Activated B cell treated with CpG ODN at 0.5 μM for 24 hours (primary cell): ENCODE data around the gene MTG1. TPM values are rescaled to one million over a fixed set of nuclear protein-coding genes. Genes with fewer than 3 reads are reported as not detected.

ENCODE experiments used
- ATAC-seq: fragments of 200-7000 bp; cut with Tn5 transposase; one replicate; pipeline ENCODE4 v1.10.0; 2021; ENCODE audit warnings: low read depth, mild to moderate bottlenecking, moderate library complexity
- CTCF ChIA-PET: fragments of 350-600 bp; sonication (Branson Sonifier 250); formaldehyde crosslinking; loops from one replicate; lab custom pipeline; 2021; ENCODE audit warnings: antibody characterized with exemption; lab: Charles Lee
- POLR2A ChIA-PET: fragments of 350-600 bp; sonication (Branson Sonifier 250); formaldehyde crosslinking; loops from one replicate; lab custom pipeline; 2021; ENCODE audit warnings: antibody characterized with exemption; lab: Charles Lee
- DNase-seq: peaks from one replicate; pipeline ENCODE4 v3.0.0; 2022
- H3K27ac Mint-ChIP-seq: one replicate; pipeline ENCODE4 v1.8.0; 2020; ENCODE audit warnings: mixed read lengths
- H3K27me3 Mint-ChIP-seq: one replicate; pipeline ENCODE4 v1.8.0; 2021; ENCODE audit warnings: mixed read lengths
- H3K36me3 Mint-ChIP-seq: one replicate; pipeline ENCODE4 v1.8.0; 2021; ENCODE audit warnings: low read depth, mixed read lengths
- H3K4me1 Mint-ChIP-seq: one replicate; pipeline ENCODE4 v1.8.0; 2021; ENCODE audit warnings: mixed read lengths
- H3K4me3 Mint-ChIP-seq: one replicate; pipeline ENCODE4 v1.8.0; 2020; ENCODE audit warnings: mild to moderate bottlenecking, mixed read lengths
- H3K9me3 Mint-ChIP-seq: one replicate; pipeline ENCODE4 v1.8.0; 2020; ENCODE audit warnings: mixed read lengths
- CTCF ChIP-seq: fragments of 200-600 bp; IDR thresholded peaks from one replicate; pipeline ENCODE4 v1.8.0; 2022; ENCODE audit warnings: antibody characterized with exemption, mild to moderate bottlenecking
- intact Hi-C: fragments of 100-400 bp; cut with micrococcal nuclease; formaldehyde crosslinking; loops from one replicate; pipeline ENCODE4 v1.15.1; 2024
- total RNA-seq: library from RNA; stranded (reverse); gene quantifications from 2 replicates; pipeline ENCODE4 v1.2.3, GENCODE V29; 2022

MTG1 gene
- total RNA-seq, 1 donor from 2014 or later: 83.1 TPM

GRCh38 chr10:133353202-133353959 is 40.6 kb upstream of the MTG1 start:
- no peak overlapping the region for H3K27ac Mint-ChIP-seq
- POLR2A ChIA-PET: interaction anchor here (0.5 to 1.2 kb wide), 3 partner anchors 19 to 38 kb away, joined by 3 to 4 read pairs (median 4); no protein-coding TSS in a partner anchor
- H3K4me1 Mint-ChIP-seq: peaks cover 7% of the 10 kb centered on the region
- CTCF ChIA-PET: no interaction called here
- no peaks in the 10 kb centered on the region for H3K9me3 Mint-ChIP-seq
- no peak for DNase-seq
- ATAC-seq: no peak
- no peak overlapping the region for H3K4me3 Mint-ChIP-seq
- peaks cover 4% of the 10 kb centered on the region for H3K27me3 Mint-ChIP-seq
- H3K36me3 Mint-ChIP-seq: no peaks in the 10 kb centered on the region
- intact Hi-C loops: no loop called here
- TF ChIP-seq CTCF: no peak

GRCh38 chr10:133353988-133354605 is 39.9 kb upstream of the MTG1 start:
- Mint-ChIP-seq H3K27ac (no peak overlapping the region), H3K9me3 (no peaks in the 10 kb centered on the region), H3K27me3 (peaks cover 3% of the 10 kb centered on the region), H3K4me3 (no peak overlapping the region), H3K36me3 (no peaks in the 10 kb centered on the region), H3K4me1 (peaks cover 7% of the 10 kb centered on the region)
- TF ChIP-seq CTCF: no peak
- POLR2A ChIA-PET: interaction anchor here (0.5 to 1.2 kb wide), 2 partner anchors 18 to 26 kb away, joined by 4 read pairs; no protein-coding TSS in a partner anchor
- DNase-seq (no peak), ATAC-seq (no peak)
- CTCF ChIA-PET: no interaction called here
- intact Hi-C loops: no loop called here

DNA sequence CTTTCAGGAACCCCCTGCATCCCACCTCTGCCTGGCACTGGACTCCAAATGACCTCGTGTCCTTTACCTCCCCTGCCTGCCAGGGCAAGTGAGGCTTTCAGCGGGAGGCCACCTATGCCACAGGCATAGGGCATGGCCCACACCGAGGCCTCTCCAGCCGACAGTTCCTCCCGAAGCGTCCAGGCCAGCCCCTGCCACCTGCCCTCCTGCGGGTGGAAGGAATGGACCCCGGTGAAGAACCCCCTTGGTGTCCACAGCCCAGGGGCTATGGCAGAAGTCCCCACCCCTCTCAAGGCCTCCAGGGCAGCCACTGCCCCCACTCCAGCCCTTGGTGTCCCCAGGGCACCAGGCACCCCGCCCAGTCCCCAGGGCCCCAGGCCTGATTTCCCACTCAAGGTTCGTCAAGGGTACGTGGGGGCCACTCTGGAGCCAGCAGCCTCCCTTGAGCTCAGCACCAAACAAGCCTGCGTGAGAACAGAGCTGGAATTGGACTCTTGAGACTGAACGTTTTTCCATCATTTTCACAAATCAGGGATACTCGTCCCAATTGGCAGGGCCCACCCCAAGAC is 39.2 kb upstream of the MTG1 start:
- ChIA-PET POLR2A (no interaction called here), CTCF (no interaction called here)
- H3K36me3 Mint-ChIP-seq: no peaks in the 10 kb centered on the region
- peaks cover 7% of the 10 kb centered on the region for H3K4me1 Mint-ChIP-seq
- H3K27ac Mint-ChIP-seq: no peak overlapping the region
- no peak for ATAC-seq
- no peak for DNase-seq
- no peak for TF ChIP-seq CTCF
- intact Hi-C loops: no loop called here
- no peaks in the 10 kb centered on the region for H3K9me3 Mint-ChIP-seq
- no peak overlapping the region for H3K4me3 Mint-ChIP-seq
- H3K27me3 Mint-ChIP-seq: no peaks in the 10 kb centered on the region

GRCh38 chr10:133355266-133355665 is 38.7 kb upstream of the MTG1 start:
- no peak overlapping the region for H3K27ac Mint-ChIP-seq
- ChIA-PET POLR2A (no interaction called here), CTCF (no interaction called here)
- no peaks in the 10 kb centered on the region for H3K9me3 Mint-ChIP-seq
- peaks cover 11% of the 10 kb centered on the region for H3K4me1 Mint-ChIP-seq
- H3K36me3 Mint-ChIP-seq: no peaks in the 10 kb centered on the region
- no peaks in the 10 kb centered on the region for H3K27me3 Mint-ChIP-seq
- no peak for TF ChIP-seq CTCF
- no peak for DNase-seq
- intact Hi-C loops: no loop called here
- ATAC-seq: no peak
- H3K4me3 Mint-ChIP-seq: no peak overlapping the region

- peaks cover 17% of the 10 kb centered on the region for H3K4me1 Mint-ChIP-seq
- intact Hi-C loops: loop anchor here (2.0 kb wide), 1 partner anchor 19 kb away; the partner anchor contains the start of gene CALY
- CTCF ChIA-PET: no interaction called here
Observed at GRCh38 chr10:133355991-133356390, 38.0 kb upstream of the MTG1 start.

More at GRCh38 chr10:133355991-133356390, 38.0 kb upstream of the MTG1 start:
- H3K27ac Mint-ChIP-seq: no peak overlapping the region
- POLR2A ChIA-PET: interaction anchor here (0.7 kb wide), 1 partner anchor 34 kb away, joined by 3 read pairs; no protein-coding TSS in a partner anchor
- H3K4me3 Mint-ChIP-seq: peak overlapping the region; percentile 64
- no peaks in the 10 kb centered on the region for H3K9me3 Mint-ChIP-seq
- no peaks in the 10 kb centered on the region for H3K36me3 Mint-ChIP-seq
- DNase-seq (no peak), ATAC-seq (no peak)
- no peak for TF ChIP-seq CTCF
- H3K27me3 Mint-ChIP-seq: no peaks in the 10 kb centered on the region
